Muscle of arm (tissue), 12 donors: ENCODE results near the gene TTC27. TPM values are rescaled to one million over a fixed set of nuclear protein-coding genes. Genes with fewer than 3 reads are reported as not detected.
"Not testable (repeated sequence)": the region's sequence is repeated elsewhere in the genome, so short reads cannot be mapped to it uniquely, and the experiment has no call there.

ENCODE experiments used
- DNase-seq: peaks from one replicate; pipeline ENCODE4 v3.0.0-alpha.2; 2013
- polyA plus RNA-seq, 12 donors: library from polyadenylated mRNA; unstranded; fragments of 120-200 nt; gene quantifications; one replicate each; pipeline ENCODE4 v1.2.1, GENCODE V29; 2013; ENCODE audit not compliant: insufficient read length in 12 of 12

TTC27 gene
- polyA plus RNA-seq, 12 donors, result 11.0 to 19.7 (median 17.1) TPM; not detected in 2

GRCh38 chr2:32718752-32719151 lies 90.9 kb downstream of the TTC27 start:
- DNase-seq, result no peak

- DNase-seq, result no peak
Observed at GRCh38 chr2:32719430-32719829, 91.6 kb downstream of the TTC27 start.

- no peak for DNase-seq
Observed at GRCh38 chr2:32719933-32720716, 92.3 kb downstream of the TTC27 start.

- no peak for DNase-seq
Observed at GRCh38 chr2:32720771-32721170, 92.9 kb downstream of the TTC27 start.

- DNase-seq, result no peak
Observed at GRCh38 chr2:32721376-32721775, 93.5 kb downstream of the TTC27 start.

GRCh38 chr2:32723467-32724079 lies 95.7 kb downstream of the TTC27 start:
- DNase-seq, result no peak

- not testable (repeated sequence) for DNase-seq
Observed at GRCh38 chr2:32726678-32727077, 98.8 kb downstream of the TTC27 start.

GRCh38 chr2:32727157-32727556 lies 99.3 kb downstream of the TTC27 start:
- DNase-seq, result no peak

GRCh38 chr2:32730958-32731357 lies 103.1 kb downstream of the TTC27 start:
- DNase-seq, result not testable (repeated sequence)

- no peak for DNase-seq
Observed at GRCh38 chr2:32732120-32732519, 104.3 kb downstream of the TTC27 start.

- no peak for DNase-seq
Observed at GRCh38 chr2:32732912-32733472, 105.1 kb downstream of the TTC27 start.

GRCh38 chr2:32735348-32735747 lies 107.5 kb downstream of the TTC27 start:
- no peak for DNase-seq

- no peak for DNase-seq
Observed at GRCh38 chr2:32738939-32739338, 111.1 kb downstream of the TTC27 start.

- no peak for DNase-seq
Observed at GRCh38 chr2:32739664-32740063, 111.8 kb downstream of the TTC27 start.

- DNase-seq, result no peak
Observed at GRCh38 chr2:32741575-32741974, 113.7 kb downstream of the TTC27 start.

GRCh38 chr2:32742376-32742775 lies 114.5 kb downstream of the TTC27 start:
- no peak for DNase-seq

- no peak for DNase-seq
Observed at GRCh38 chr2:32743480-32744236, 115.8 kb downstream of the TTC27 start.

GRCh38 chr2:32745191-32745590 lies 117.3 kb downstream of the TTC27 start:
- no peak for DNase-seq

- no peak for DNase-seq
Observed at GRCh38 chr2:32745675-32746074, 117.8 kb downstream of the TTC27 start.

GRCh38 chr2:32746669-32747068 lies 118.8 kb downstream of the TTC27 start:
- DNase-seq, result peak; percentile 25

GRCh38 chr2:32748158-32748557 lies 120.3 kb downstream of the TTC27 start:
- DNase-seq, result no peak

GRCh38 chr2:32750880-32751279 lies 123.0 kb downstream of the TTC27 start:
- DNase-seq, result no peak
